ENCODE data around the gene SLC47A2.

DNA sequence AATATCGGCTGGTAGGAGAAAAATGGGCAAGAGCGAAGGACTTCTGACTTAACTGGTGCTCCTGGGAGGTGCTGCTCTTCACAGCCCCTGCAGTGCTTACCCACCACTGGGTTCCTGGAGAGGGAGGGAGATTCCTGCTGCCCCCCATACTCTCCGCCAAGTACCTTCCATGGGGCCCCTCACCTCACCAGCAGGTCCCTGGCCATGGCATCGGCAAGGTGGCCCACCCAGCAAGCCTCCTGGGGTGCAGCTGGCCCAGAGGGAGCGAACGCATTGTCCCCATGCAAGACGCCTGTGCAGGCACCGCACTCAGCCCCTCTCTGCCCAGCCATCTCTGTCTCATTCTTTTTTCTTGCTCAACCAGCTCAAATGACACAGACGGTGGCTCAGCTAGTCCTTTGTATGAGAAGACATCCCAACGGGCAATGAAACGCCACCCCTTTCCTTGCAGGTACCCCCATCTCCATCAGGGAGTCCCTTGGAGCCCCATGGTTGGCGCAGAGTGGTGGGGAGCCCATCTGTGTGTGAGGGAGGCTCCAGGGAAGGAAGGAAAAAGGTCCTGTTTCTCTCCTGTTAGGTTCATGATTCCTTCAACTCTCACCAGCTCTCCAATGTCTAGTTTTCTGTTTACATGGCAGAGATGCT lies 41.3 kb upstream of the SLC47A2 start:
- TF ChIP-seq GATA3 (IDR thresholded peaks at IDR 0.05; ENCODE audit: low read depth, low read length) (no peak), GATA2 (IDR thresholded peaks at IDR 0.05; ENCODE audit: low read depth, low read length) (no peak)
